Measurements from ENCODE around the gene C5orf58.

C5orf58 gene

GRCh38 chr5:170275376-170275994 is 42.7 kb downstream of the C5orf58 start:
- no peak overlapping the region for H3K9ac ChIP-seq (ENCODE audit: low read depth, low read length)
- H3K4me2 ChIP-seq (ENCODE audit: insufficient read depth, low read length) = no peak overlapping the region
- H3K27me3 ChIP-seq (ENCODE audit: insufficient read depth, low read length, poor library complexity) = no peaks in the 10 kb centered on the region
- H3K36me3 ChIP-seq (ENCODE audit: insufficient read depth, low read length) = peaks cover 78% of the 10 kb centered on the region
- peaks cover 33% of the 10 kb centered on the region for H3K4me1 ChIP-seq (ENCODE audit: insufficient read depth, low read length)
- H3K4me3 ChIP-seq (ENCODE audit: low read depth in 1 of 2, low read length in 2 of 2) = no peak overlapping the region
- no peaks in the 10 kb centered on the region for H3K9me3 ChIP-seq (ENCODE audit: insufficient read depth, low read length, severe bottlenecking)
- H4K20me1 ChIP-seq (ENCODE audit: insufficient read depth, low read length) = peaks cover 8% of the 10 kb centered on the region; the same call in 1 of the 2 replicates
- no peak overlapping the region for H2AFZ ChIP-seq (ENCODE audit: low read depth, low read length)
- H3K27ac ChIP-seq (ENCODE audit: low read length) = peak overlapping the region; percentile 38
- peaks cover 24% of the 10 kb centered on the region for H3K79me2 ChIP-seq (ENCODE audit: insufficient read depth, low read length)
- no peak for TF ChIP-seq EZH2 (IDR thresholded peaks at IDR 0.05; ENCODE audit: borderline replicate concordance, low read depth, low read length, severe bottlenecking)
- TF ChIP-seq, protein P1, sequence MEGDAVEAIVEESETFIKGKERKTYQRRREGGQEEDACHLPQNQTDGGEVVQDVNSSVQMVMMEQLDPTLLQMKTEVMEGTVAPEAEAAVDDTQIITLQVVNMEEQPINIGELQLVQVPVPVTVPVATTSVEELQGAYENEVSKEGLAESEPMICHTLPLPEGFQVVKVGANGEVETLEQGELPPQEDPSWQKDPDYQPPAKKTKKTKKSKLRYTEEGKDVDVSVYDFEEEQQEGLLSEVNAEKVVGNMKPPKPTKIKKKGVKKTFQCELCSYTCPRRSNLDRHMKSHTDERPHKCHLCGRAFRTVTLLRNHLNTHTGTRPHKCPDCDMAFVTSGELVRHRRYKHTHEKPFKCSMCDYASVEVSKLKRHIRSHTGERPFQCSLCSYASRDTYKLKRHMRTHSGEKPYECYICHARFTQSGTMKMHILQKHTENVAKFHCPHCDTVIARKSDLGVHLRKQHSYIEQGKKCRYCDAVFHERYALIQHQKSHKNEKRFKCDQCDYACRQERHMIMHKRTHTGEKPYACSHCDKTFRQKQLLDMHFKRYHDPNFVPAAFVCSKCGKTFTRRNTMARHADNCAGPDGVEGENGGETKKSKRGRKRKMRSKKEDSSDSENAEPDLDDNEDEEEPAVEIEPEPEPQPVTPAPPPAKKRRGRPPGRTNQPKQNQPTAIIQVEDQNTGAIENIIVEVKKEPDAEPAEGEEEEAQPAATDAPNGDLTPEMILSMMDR (IDR thresholded peaks at IDR 0.05; ENCODE audit: borderline replicate concordance, extremely low read depth, low read length, poor library complexity, severe bottlenecking) = no peak
- ATAC-seq (ENCODE audit: insufficient read depth, low read depth) (no peak), DNase-seq (no peak)

DNA sequence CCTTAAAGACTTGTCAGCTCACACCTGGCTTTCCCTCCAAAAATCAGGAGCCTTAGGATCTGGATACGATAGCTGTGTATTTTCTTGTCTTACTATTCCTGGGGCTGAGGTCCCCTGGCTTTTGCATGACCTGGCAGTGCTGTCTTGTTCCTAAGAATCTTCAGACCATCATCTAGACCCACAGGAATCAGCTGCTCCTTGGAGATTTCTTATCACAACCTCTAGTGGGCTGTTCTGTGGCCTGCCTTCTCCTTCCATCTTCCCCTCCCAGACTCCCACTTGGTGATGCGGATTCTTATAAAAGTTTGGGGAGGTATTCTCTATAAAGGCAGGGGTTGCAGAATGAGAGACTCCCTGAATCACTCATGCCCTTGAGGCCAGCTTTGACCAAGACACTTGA is 43.4 kb downstream of the C5orf58 start:
- H3K36me3 ChIP-seq (ENCODE audit: insufficient read depth, low read length) = peaks cover 75% of the 10 kb centered on the region
- H3K4me2 ChIP-seq (ENCODE audit: insufficient read depth, low read length) = no peak overlapping the region
- peaks cover 8% of the 10 kb centered on the region; the same call in 1 of the 2 replicates for H4K20me1 ChIP-seq (ENCODE audit: insufficient read depth, low read length)
- no peaks in the 10 kb centered on the region for H3K27me3 ChIP-seq (ENCODE audit: insufficient read depth, low read length, poor library complexity)
- no peaks in the 10 kb centered on the region for H3K9me3 ChIP-seq (ENCODE audit: insufficient read depth, low read length, severe bottlenecking)
- H3K4me3 ChIP-seq (ENCODE audit: low read depth in 1 of 2, low read length in 2 of 2) = no peak overlapping the region
- TF ChIP-seq EZH2 (IDR thresholded peaks at IDR 0.05; ENCODE audit: borderline replicate concordance, low read depth, low read length, severe bottlenecking) = no peak
- TF ChIP-seq, protein P1 (IDR thresholded peaks at IDR 0.05; ENCODE audit: borderline replicate concordance, extremely low read depth, low read length, poor library complexity, severe bottlenecking) = no peak
- ATAC-seq (ENCODE audit: insufficient read depth, low read depth) (no peak), DNase-seq (no peak)
- H3K79me2 ChIP-seq (ENCODE audit: insufficient read depth, low read length) = peaks cover 25% of the 10 kb centered on the region
- H2AFZ ChIP-seq (ENCODE audit: low read depth, low read length) = no peak overlapping the region
- H3K9ac ChIP-seq (ENCODE audit: low read depth, low read length) = no peak overlapping the region
- peaks cover 39% of the 10 kb centered on the region for H3K4me1 ChIP-seq (ENCODE audit: insufficient read depth, low read length)
- peak overlapping the region; percentile 33 for H3K27ac ChIP-seq (ENCODE audit: low read length)

- H3K79me2 ChIP-seq (ENCODE audit: insufficient read depth, low read length) = peaks cover 41% of the 10 kb centered on the region
- peaks cover 76% of the 10 kb centered on the region for H3K36me3 ChIP-seq (ENCODE audit: insufficient read depth, low read length)
- H2AFZ ChIP-seq (ENCODE audit: low read depth, low read length) = no peak overlapping the region
- H3K27me3 ChIP-seq (ENCODE audit: insufficient read depth, low read length, poor library complexity) = no peaks in the 10 kb centered on the region
- peak overlapping the region; percentile 55 for H3K4me2 ChIP-seq (ENCODE audit: insufficient read depth, low read length)
- TF ChIP-seq, protein P1 (IDR thresholded peaks at IDR 0.05; ENCODE audit: borderline replicate concordance, extremely low read depth, low read length, poor library complexity, severe bottlenecking) = no peak
- no peak for TF ChIP-seq EZH2 (IDR thresholded peaks at IDR 0.05; ENCODE audit: borderline replicate concordance, low read depth, low read length, severe bottlenecking)
- H3K9me3 ChIP-seq (ENCODE audit: insufficient read depth, low read length, severe bottlenecking) = no peaks in the 10 kb centered on the region
- H3K4me1 ChIP-seq (ENCODE audit: insufficient read depth, low read length) = peaks cover 57% of the 10 kb centered on the region
- no peak for DNase-seq
- H4K20me1 ChIP-seq (ENCODE audit: insufficient read depth, low read length) = peaks cover 8% of the 10 kb centered on the region; the same call in 1 of the 2 replicates
- H3K27ac ChIP-seq (ENCODE audit: low read length) = peak overlapping the region; percentile 87
- no peak for ATAC-seq (ENCODE audit: insufficient read depth, low read depth)
- H3K4me3 ChIP-seq (ENCODE audit: low read depth in 1 of 2, low read length in 2 of 2) = peak overlapping the region in 1 of 2 experiments; percentile 27; a peak in 1 of 4 replicates
- H3K9ac ChIP-seq (ENCODE audit: low read depth, low read length) = peak overlapping the region; percentile 34
Measured at GRCh38 chr5:170277867-170278281, 45.1 kb downstream of the C5orf58 start.
